Raji (cell line): ENCODE results near the gene SF3B3.

ENCODE experiments used
- POLR2A ChIP-seq: IDR thresholded peaks from 2 replicates; pipeline ENCODE4 v1.6.1; 2011; ENCODE audit warnings: low read depth, low read length, control low read depth; ENCODE audit not compliant: insufficient read depth

The SF3B3 gene

DNA sequence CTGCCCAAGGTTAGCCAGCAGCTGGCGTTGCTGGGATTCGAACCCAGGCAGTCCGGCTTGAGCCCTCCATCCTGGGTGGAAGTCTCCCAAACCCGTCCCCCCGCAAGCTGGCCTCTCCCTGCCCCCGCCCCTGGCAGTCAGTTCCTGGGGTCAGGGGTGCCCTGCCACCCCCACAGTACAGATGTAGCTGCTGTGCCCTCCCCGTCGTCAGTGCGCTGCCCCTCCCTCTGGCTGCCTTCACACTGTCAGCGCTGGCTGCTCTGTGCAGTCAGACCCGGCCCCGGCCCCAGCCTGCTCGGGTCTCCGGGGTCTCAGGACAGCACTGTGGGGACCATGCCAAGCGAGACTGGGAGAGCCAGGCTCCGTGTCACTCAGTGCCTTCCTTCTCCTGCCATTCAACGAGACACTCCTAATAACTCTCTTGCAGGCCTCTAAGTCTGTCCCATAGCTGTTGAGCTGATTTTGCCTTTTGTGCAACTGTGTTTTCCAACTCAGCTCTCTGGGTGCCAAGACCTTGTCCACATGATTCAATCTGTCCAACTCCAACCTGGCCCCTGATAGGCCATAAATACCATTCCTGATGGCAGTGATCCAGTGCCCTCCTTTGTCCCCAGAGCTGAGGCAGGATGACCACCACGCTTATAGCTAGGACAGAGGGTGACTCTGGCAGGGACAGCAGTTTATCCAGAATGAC, 67.3 kb downstream of the SF3B3 start:
- TF ChIP-seq POLR2A, result no peak

DNA sequence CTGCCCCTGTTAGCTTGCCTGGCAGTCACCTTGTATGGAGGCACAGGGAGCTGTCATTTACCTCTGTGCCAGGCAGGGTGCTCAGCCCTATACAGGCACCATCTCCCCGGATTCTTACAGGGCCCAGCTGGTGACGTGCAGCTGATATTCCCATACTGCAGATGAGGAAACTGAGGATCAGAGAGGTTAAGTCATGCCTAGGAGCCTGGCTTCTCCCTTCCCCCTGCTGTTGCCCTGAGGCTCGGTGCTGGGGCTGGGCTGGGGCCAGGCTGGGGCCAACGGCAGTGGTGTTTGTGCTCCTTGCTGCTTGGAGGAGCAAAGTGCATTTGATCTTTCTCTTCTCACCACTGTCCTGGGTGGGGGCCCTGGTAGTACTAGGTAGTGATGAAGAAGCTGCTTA, 68.0 kb downstream of the SF3B3 start:
- no peak for TF ChIP-seq POLR2A

DNA sequence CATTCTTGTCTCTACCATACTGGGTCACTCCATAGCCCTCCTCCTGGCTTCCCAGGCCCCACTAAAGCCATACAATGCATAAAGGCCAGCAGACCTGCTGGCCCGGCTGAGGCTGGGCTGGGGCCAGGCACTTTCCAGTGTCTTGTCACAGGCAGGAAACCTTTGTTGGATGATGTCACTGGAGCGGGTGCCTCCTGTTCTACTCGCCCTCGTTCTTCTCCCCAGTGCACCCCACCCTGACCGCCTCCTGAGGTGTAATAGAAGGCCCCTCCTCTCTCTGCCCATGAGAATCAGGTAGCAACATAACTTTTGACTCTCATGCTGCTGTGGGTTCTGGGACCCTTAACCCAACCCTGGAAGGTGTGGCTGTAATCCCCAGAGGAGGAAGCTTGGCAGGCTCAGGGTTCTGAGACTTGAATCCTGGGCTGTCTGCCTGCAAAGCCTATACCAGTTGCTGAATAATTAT, 68.5 kb downstream of the SF3B3 start:
- TF ChIP-seq POLR2A, result no peak

DNA sequence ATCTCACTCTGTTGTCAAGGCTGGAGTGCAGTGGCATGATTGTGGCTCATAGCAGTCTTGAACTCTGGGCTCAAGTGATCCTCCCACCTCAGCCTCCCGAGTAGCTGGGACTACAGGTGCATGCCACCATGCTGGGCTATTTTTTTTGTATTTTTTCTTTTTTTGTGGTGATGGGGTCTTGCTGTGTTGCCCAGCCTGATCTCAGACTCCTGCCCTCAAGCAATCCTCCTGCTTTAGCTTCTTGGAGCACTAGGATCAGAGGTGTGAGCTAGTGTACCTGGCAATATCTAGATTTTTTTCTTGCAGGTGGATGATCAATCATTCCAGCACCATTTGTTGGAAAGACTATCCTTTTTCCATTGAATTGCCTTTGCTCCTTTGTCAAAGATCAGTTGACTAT, 69.9 kb downstream of the SF3B3 start:
- no peak for TF ChIP-seq POLR2A

DNA sequence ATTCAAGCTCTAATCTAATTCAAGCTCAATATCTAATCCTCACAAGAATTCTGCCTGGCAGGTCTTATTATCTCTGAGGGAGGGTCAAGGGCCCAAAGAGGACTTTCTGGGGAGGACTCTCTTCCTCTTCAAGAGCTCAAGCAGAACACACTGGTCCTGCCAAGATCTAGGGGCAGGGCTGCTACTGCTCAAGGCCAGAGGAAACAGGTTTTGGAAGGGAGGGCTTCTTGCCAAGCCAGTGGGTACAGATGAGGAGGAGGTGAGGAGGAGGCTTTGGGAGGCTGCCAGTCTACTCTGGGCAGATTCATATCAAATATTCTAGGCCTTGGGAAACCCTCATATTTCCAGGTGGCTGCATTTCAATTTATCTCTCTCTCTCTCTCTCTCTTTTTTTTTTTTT, 71.0 kb downstream of the SF3B3 start:
- TF ChIP-seq POLR2A, result no peak

DNA sequence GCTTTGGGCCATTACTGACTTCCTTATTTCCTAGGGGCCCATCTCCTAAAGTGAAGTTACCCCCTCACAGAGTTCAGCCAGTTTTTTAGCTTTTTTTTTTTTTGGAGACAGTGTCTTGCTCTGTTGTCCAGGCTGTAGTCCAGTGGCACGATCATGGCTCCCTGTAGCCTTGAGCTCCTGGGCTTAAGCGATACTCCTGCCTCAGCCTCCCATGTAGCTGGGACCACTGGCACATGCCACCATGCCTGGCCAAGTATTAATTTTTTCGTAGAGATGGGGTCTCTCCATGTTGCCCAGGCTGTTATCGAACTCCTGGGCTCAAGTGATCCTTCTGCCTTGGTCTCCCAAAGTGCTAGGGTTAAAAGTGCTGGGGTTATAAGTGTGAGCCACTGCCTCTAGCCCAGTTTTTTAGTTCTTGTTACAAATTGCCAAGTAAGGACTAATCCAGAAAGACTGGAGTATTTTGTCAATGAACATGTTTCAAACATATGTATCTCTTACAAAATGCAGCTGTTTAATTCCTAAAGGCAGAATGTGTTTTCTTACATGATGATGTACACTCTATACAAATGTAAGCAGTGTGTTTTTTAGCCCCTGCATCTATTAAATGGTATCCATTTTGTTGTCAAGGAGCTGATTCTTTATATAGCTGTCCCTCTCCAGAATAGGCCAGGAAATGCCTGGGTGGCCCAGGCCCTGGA, 73.7 kb downstream of the SF3B3 start:
- TF ChIP-seq POLR2A, result no peak

DNA sequence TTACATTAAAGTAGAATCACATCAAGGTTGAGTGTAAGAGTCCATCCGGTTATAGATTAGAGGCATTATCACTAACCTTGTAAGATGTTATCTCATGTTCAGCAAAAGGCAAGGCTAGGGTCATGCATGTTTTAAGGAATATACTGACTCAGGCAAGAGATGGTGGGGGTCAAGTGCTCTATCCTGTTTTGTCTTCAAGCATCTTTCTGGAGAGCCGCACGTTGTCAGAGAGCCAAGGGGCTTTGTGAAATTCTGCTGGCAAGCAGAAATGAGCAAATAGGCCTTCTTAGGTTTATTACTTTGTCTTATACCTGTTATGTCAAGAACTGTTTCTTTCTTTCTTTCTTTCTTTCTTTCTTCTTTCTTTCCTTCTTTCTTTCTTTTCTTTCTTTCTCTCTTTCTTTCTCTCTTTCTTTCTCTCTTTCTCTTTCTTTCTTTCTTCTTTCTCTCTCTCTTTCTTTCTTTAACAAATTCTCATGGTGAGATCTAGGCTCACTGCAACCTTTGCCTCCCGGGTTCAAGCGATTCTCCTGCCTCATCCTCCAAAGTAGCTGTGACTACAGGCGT, 75.4 kb downstream of the SF3B3 start:
- no peak for TF ChIP-seq POLR2A

DNA sequence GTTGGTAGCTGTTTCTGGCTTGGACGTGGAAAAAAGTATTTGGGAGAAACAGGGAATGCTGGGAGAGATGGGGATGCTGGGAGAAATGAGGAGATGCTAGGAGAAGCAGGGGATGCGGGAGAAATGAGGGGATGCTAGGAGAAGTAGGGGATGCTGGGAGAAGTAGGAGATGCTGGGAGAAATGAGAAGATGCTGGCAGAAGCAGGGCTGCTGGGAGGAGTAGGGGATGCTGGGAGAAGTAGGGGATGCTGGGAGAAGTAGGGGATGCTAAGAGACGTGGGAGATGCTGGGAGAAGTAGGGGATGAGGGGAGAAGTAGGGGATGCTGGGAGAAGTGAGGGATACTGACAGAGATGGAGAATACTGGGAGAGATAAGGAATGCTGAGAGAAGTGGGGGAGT, 77.1 kb downstream of the SF3B3 start:
- TF ChIP-seq POLR2A, result no peak

DNA sequence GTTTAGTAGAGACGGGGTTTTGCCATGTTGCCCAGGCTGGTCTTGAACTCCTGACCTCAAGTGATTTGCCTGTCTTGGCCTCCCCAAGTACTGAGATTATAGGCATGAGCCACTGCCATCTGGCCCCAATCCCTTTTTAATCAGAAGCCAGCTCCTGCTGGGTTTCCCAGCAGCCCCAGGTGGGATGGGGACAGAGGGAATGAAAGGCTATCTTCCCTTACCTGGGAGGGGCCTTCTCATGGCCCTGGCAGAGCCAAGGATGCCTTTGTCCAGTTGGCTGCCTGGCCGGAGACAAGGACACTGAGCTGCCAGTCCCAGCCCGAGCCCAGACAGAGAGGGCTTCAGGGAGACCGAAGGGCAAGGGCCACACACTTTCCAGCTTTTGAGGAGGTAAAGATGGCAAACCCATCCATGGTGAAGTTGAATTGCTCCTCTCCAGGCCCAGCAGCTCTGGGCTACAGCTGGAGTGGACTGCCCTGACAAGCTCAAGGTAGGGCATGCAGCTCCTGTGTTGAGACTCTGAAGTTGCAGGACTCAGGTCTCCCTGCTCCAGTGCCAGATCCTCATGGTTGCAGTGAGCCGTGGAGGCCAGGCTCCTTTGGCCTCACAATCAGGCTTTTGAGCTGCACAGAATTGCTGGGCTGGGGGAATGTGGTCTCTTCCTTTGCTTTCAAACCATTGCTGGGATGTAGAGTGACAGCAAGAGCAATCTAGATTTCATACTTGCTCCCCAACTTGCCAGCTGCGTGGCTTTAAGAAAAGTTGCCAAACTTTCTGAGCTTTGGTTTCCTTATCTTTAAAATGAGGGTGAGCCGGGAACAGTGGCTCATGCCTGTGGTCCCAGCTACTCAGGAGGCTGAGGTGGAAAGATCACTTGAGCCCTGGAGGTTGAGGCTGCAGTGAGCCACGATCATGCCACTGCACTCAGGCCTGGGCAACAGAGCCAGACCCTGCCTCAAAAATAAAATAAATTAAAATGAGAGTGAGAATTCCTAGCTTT, 78.3 kb downstream of the SF3B3 start:
- no peak for TF ChIP-seq POLR2A

DNA sequence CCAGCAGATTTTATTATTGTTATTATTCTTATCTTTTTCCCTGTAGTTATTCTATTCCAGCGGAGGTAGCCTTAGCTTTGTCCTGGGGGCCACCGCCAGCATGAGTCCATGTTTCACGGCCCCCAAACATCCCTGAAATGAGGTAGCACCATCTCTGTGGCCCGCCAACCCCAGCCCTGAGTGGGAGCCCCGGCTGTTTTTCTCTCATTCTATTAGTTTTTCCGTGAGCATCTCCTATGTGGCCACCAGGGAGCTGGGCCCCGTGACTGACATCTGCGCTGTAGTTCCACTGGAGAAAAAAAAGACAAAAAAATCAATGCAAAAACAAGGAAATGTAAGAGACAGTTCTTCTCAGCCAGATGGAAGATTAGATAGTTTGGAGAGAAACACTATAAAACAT, 79.2 kb downstream of the SF3B3 start:
- no peak for TF ChIP-seq POLR2A

DNA sequence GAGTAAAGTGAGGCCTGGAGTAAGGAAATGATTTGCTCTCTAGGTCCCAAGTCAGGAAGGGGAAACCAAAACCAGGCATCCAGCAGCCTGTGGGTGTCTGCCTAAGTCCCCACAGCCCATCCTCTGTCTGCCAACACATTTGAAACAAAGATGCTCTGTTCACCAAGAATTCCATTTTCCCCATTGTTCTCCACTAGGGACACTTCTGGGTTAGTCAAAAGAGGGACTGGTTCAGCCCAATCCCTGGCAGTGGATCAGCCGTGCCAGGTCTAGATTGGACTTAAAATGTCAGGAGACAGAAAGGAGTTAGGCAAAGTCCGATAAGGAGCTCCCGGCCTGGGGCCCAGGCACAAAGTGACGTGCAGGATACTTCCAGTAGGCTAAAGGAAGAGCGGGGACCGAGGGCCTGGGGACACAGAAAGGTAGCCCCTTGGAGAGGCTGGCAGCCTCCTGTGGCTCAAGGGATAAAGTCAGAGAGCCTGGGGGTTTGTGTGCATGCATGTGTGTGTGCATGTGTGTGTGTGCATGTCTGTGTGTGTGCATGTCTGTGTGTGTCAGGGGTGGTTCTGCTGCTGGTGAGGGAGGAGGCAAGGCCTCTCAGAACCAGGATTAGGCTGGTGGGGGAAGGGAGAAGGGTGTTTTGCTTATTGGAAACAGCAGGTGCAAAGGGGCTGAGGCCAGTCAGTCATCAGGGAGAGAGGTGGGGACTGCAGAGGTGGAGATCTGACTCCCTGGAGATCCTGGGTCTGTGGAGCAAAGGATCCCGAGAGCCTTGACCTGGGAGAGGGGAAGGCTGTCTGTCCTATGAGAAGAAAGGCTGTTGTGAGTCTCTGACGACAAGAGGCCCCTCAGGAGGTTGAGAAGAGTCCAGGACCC, 81.0 kb downstream of the SF3B3 start:
- TF ChIP-seq POLR2A, result no peak

DNA sequence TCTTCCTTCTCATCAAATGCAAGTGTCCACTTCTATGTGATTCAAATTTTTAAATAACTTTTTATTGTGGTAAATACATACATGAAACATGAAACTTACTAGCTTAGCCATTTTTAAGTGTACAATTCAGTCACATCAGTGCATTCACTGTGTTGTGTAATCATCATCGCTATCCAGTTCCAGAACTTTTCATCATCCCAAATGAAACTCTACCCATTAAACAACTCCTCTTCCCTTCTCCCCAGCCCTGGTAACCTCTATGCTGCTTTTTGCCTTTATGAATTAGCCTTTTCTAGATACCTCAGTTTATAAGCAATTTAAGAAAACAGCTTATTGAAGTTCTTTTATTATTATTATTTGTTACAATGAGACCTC, 81.7 kb downstream of the SF3B3 start:
- no peak for TF ChIP-seq POLR2A

DNA sequence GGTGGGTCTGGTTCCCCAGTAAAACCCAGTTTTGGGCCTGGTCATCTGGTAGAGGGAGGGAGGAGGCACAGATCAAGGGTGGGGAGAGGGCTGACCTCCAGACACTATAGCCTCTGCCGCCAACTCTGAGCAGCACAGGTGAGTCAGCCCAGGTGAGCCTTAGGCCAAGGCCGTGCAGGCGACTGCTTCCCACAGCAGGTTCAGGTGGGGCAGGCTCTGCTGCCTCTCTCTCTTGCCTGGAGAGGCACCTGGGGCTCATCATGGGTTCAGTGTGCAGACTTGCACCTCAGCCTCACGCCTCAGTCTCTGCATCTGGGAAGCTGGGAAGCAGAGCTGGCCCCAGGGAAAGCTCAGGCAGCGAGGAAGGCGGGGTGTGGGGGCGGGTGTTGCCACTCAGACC, 84.9 kb downstream of the SF3B3 start:
- no peak for TF ChIP-seq POLR2A
